ENCODE measurements around the gene MSI2. TPM values are rescaled to one million over a fixed set of nuclear protein-coding genes. Genes with fewer than 3 reads are reported as not detected.

Gene MSI2
- total and polyA plus RNA-seq, 2 experiments from 2014 or later, result 18.9 to 41.8 TPM

- TF ChIP-seq, protein P1, sequence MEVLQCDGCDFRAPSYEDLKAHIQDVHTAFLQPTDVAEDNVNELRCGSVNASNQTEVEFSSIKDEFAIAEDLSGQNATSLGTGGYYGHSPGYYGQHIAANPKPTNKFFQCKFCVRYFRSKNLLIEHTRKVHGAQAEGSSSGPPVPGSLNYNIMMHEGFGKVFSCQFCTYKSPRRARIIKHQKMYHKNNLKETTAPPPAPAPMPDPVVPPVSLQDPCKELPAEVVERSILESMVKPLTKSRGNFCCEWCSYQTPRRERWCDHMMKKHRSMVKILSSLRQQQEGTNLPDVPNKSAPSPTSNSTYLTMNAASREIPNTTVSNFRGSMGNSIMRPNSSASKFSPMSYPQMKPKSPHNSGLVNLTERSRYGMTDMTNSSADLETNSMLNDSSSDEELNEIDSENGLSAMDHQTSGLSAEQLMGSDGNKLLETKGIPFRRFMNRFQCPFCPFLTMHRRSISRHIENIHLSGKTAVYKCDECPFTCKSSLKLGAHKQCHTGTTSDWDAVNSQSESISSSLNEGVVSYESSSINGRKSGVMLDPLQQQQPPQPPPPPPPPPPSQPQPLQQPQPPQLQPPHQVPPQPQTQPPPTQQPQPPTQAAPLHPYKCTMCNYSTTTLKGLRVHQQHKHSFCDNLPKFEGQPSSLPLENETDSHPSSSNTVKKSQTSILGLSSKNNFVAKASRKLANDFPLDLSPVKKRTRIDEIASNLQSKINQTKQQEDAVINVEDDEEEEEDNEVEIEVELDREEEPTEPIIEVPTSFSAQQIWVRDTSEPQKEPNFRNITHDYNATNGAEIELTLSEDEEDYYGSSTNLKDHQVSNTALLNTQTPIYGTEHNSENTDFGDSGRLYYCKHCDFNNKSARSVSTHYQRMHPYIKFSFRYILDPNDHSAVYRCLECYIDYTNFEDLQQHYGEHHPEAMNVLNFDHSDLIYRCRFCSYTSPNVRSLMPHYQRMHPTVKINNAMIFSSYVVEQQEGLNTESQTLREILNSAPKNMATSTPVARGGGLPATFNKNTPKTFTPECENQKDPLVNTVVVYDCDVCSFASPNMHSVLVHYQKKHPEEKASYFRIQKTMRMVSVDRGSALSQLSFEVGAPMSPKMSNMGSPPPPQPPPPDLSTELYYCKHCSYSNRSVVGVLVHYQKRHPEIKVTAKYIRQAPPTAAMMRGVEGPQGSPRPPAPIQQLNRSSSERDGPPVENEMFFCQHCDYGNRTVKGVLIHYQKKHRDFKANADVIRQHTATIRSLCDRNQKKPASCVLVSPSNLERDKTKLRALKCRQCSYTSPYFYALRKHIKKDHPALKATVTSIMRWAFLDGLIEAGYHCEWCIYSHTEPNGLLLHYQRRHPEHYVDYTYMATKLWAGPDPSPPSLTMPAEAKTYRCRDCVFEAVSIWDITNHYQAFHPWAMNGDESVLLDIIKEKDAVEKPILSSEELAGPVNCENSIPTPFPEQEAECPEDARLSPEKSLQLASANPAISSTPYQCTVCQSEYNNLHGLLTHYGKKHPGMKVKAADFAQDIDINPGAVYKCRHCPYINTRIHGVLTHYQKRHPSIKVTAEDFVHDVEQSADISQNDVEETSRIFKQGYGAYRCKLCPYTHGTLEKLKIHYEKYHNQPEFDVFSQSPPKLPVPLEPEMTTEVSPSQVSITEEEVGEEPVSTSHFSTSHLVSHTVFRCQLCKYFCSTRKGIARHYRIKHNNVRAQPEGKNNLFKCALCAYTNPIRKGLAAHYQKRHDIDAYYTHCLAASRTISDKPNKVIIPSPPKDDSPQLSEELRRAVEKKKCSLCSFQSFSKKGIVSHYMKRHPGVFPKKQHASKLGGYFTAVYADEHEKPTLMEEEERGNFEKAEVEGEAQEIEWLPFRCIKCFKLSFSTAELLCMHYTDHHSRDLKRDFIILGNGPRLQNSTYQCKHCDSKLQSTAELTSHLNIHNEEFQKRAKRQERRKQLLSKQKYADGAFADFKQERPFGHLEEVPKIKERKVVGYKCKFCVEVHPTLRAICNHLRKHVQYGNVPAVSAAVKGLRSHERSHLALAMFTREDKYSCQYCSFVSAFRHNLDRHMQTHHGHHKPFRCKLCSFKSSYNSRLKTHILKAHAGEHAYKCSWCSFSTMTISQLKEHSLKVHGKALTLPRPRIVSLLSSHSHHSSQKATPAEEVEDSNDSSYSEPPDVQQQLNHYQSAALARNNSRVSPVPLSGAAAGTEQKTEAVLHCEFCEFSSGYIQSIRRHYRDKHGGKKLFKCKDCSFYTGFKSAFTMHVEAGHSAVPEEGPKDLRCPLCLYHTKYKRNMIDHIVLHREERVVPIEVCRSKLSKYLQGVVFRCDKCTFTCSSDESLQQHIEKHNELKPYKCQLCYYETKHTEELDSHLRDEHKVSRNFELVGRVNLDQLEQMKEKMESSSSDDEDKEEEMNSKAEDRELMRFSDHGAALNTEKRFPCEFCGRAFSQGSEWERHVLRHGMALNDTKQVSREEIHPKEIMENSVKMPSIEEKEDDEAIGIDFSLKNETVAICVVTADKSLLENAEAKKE (CRISPR knock-in tag; IDR thresholded peaks at IDR 0.05), result no peak
- TF ChIP-seq, protein P2, sequence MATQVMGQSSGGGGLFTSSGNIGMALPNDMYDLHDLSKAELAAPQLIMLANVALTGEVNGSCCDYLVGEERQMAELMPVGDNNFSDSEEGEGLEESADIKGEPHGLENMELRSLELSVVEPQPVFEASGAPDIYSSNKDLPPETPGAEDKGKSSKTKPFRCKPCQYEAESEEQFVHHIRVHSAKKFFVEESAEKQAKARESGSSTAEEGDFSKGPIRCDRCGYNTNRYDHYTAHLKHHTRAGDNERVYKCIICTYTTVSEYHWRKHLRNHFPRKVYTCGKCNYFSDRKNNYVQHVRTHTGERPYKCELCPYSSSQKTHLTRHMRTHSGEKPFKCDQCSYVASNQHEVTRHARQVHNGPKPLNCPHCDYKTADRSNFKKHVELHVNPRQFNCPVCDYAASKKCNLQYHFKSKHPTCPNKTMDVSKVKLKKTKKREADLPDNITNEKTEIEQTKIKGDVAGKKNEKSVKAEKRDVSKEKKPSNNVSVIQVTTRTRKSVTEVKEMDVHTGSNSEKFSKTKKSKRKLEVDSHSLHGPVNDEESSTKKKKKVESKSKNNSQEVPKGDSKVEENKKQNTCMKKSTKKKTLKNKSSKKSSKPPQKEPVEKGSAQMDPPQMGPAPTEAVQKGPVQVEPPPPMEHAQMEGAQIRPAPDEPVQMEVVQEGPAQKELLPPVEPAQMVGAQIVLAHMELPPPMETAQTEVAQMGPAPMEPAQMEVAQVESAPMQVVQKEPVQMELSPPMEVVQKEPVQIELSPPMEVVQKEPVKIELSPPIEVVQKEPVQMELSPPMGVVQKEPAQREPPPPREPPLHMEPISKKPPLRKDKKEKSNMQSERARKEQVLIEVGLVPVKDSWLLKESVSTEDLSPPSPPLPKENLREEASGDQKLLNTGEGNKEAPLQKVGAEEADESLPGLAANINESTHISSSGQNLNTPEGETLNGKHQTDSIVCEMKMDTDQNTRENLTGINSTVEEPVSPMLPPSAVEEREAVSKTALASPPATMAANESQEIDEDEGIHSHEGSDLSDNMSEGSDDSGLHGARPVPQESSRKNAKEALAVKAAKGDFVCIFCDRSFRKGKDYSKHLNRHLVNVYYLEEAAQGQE (IDR thresholded peaks at IDR 0.05; ENCODE audit: unreplicated experiment), result no peak
- TF ChIP-seq POLR2AphosphoS5 (IDR thresholded peaks at IDR 0.05; ENCODE audit: low read depth) (no peak), CREB1 (CRISPR knock-in tag; IDR thresholded peaks at IDR 0.05; ENCODE audit: low read depth) (no peak), ZNF114 (CRISPR knock-in tag; IDR thresholded peaks at IDR 0.05) (no peak), NANOG (IDR thresholded peaks at IDR 0.05; ENCODE audit: borderline replicate concordance) (no peak)
Observed at GRCh38 chr17:57542510-57542909, 286.2 kb downstream of the MSI2 start (continued).

DNA sequence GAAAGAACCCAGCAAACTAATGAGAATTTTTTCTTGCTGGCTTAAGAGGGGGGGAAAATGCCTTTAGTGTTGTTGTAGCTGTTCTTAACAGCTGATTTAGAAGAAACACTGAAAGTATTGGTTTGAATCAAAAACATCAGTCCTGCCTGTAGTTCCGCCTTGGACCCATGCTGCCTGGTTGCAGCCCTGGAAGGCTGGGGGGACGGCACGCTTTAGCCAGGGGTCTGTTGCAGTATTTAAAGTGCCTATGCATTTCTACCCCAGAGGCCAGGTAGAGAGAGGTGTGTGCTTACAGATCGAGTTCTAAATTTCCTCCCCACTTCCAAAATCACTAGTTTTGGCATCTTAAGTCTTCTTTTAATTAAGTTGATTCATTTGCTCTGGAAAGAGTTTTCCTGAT lies 286.9 kb downstream of the MSI2 start:
- Mint-ChIP-seq H3K27ac (no peak overlapping the region; the same call in 1 of the 2 replicates), H3K36me3 (ENCODE audit: low read depth) (no peaks in the 10 kb centered on the region), H3K4me3 (no peak overlapping the region), H3K9me3 (no peaks in the 10 kb centered on the region), H3K4me1 (peaks cover 64% of the 10 kb centered on the region), H3K27me3 (ENCODE audit: insufficient read depth, low read depth, poor library complexity) (peaks cover 9% of the 10 kb centered on the region)
- Histone ChIP-seq H3F3A (replicated peaks; ENCODE audit: low read depth) (no peaks in the 10 kb centered on the region), H3K4me2 (no peak overlapping the region), H3K79me2 (replicated peaks; ENCODE audit: insufficient read depth) (no peaks in the 10 kb centered on the region), H4K20me1 (replicated peaks; ENCODE audit: insufficient read depth) (no peaks in the 10 kb centered on the region; the same call in 1 of the 2 replicates), H3K9me2 (ENCODE audit: insufficient read depth) (no peaks in the 10 kb centered on the region; the same call in 1 of the 2 replicates), H3K27ac (ENCODE audit: low read depth) (no peak overlapping the region), H3K4me1 (ENCODE audit: insufficient read depth) (peaks cover 27% of the 10 kb centered on the region), H3K36me3 (ENCODE audit: insufficient read depth) (no peaks in the 10 kb centered on the region), H3K4me3 (no peak overlapping the region), H2AFZ (no peak overlapping the region), H3K27me3 (ENCODE audit: insufficient read depth) (no peaks in the 10 kb centered on the region)
- ATAC-seq (no peak), DNase-seq (ENCODE audit: low spot score) (no peak)
- TF ChIP-seq CTCF (conservative IDR thresholded peaks at IDR 0.05; ENCODE audit: low read depth in 2 of 2) (no peak), STAT1 (IDR thresholded peaks at IDR 0.05; ENCODE audit: unreplicated experiment) (no peak)

Measured in GM23338 (cell line).